MM.1S (cell line): ENCODE measurements around the gene FJX1.

Experiments used
- DNase-seq: peaks from one replicate; pipeline ENCODE4 v3.0.0-alpha.2; 2015
- H2AFZ ChIP-seq: fragments of 300-600 bp; sonication (generic); 2 replicates; pipeline ENCODE4 v1.6.0; 2016; ENCODE audit warnings: antibody characterized with exemption, low read length
- H3F3A ChIP-seq: fragments of 300-600 bp; sonication (generic); 2 replicates; pipeline ENCODE4 v1.6.1; 2016; ENCODE audit warnings: mild to moderate bottlenecking, antibody characterized with exemption, low read length, moderate library complexity, mixed read lengths; ENCODE audit not compliant: insufficient read depth
- H3K27ac ChIP-seq: fragments of 300-600 bp; sonication (generic); 2 replicates; pipeline ENCODE4 v1.5.1; 2016; ENCODE audit warnings: mild to moderate bottlenecking, low read length
- H3K27me3 ChIP-seq: fragments of 300-600 bp; sonication (generic); replicated peaks from 2 replicates; pipeline ENCODE4 v1.6.0; 2016; ENCODE audit warnings: low read length; ENCODE audit not compliant: insufficient read depth
- H3K36me3 ChIP-seq: fragments of 300-600 bp; sonication (generic); replicated peaks from 2 replicates; pipeline ENCODE4 v1.6.1; 2016; ENCODE audit warnings: mild to moderate bottlenecking, low read length, mixed read lengths; ENCODE audit not compliant: insufficient read depth
- H3K4me1 ChIP-seq: fragments of 300-600 bp; sonication (generic); 2 replicates; pipeline ENCODE4 v1.6.1; 2016; ENCODE audit warnings: low read length, mixed read lengths
- H3K4me2 ChIP-seq: fragments of 300-600 bp; sonication (generic); 2 replicates; pipeline ENCODE4 v1.6.0; 2016; ENCODE audit warnings: low read depth, low read length
- H3K4me3 ChIP-seq: fragments of 300-600 bp; sonication (generic); 2 replicates; pipeline ENCODE4 v1.5.1; 2016; ENCODE audit warnings: low read length, mixed read lengths
- H3K79me2 ChIP-seq: fragments of 300-600 bp; sonication (generic); 2 replicates; pipeline ENCODE4 v1.6.1; 2016; ENCODE audit warnings: mixed run types, low read length, mixed read lengths
- H3K9ac ChIP-seq: fragments of 300-600 bp; sonication (generic); 2 replicates; pipeline ENCODE4 v1.6.1; 2016; ENCODE audit warnings: low read length, mixed read lengths
- H3K9me2 ChIP-seq: fragments of 300-600 bp; sonication (generic); replicated peaks from 2 replicates; pipeline ENCODE4 v1.6.1; 2016; ENCODE audit warnings: mild to moderate bottlenecking, low read length, mixed read lengths; ENCODE audit not compliant: insufficient read depth
- H3K9me3 ChIP-seq: fragments of 300-600 bp; sonication (generic); replicated peaks from 2 replicates; pipeline ENCODE4 v1.6.1; 2016; ENCODE audit warnings: mild to moderate bottlenecking, low read length, mixed read lengths; ENCODE audit not compliant: insufficient read depth
- H4K20me1 ChIP-seq: fragments of 300-600 bp; sonication (generic); 2 replicates; pipeline ENCODE4 v1.6.1; 2016; ENCODE audit warnings: mild to moderate bottlenecking, low read length, moderate library complexity, mixed read lengths; ENCODE audit not compliant: insufficient read depth
- EZH2 ChIP-seq: fragments of 300-600 bp; sonication (generic); optimal IDR thresholded peaks from 2 replicates; pipeline ENCODE3; 2017; ENCODE audit warnings: low read depth, mild to moderate bottlenecking, antibody characterized with exemption, low read length, mixed read lengths
- EZH2phosphoT487 ChIP-seq: fragments of 300-600 bp; sonication (generic); IDR thresholded peaks from 2 replicates; pipeline ENCODE4 v1.6.1; 2018; ENCODE audit warnings: antibody characterized with exemption, low read length
- TF ChIP-seq, protein P1 (sequence below): fragments of 300-600 bp; sonication (generic); IDR thresholded peaks from 2 replicates; pipeline ENCODE4 v1.5.1; 2016; ENCODE audit warnings: antibody characterized with exemption, low read length, mixed read lengths

The FJX1 gene

DNA sequence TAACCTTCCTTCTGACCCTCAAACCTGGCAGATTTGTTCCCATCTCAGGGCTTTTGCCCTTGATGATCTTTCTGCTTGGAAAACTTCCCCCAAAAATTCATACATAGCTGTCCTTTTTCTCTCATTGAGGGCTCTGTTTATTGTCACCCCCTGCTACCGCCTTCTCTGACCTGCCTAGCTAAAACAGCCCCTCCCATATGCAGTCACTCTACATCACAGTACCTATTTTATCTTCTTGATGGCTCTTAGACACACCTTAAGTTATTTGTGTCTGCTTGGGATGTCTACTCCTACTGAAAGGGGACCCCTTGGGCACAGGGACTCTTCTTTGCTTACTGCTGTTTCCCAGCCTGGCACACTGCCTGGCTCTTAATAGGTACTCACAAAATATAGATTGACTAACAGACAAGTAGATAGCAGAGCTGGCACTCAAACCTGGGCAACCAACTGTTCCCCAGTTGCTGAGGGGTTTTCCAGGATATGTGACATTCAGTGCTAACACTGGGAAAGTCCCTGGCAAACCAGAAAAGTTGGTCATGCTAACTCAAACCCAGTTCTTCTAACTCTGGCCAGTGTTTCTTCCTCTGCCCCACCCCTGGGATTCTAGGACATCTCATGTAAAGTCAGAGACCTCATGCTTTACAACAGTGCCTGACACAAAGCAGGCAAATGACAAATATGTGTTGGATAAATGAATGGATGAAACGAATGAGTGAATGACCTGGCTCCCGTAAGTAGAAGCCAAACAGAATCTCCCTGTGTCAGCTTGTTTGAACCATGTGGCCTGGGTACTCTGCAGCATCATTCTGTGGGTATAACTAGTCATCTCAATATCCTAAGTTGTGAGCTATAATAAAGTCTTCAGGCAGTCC lies 19.8 kb upstream of the FJX1 start:
- Histone ChIP-seq H3K9me2 (no peaks in the 10 kb centered on the region), H3K79me2 (no peaks in the 10 kb centered on the region), H2AFZ (no peak overlapping the region), H3K9me3 (no peaks in the 10 kb centered on the region), H3K4me1 (peaks cover 3% of the 10 kb centered on the region; the same call in 1 of the 2 replicates), H3F3A (no peaks in the 10 kb centered on the region), H3K4me3 (no peak overlapping the region), H4K20me1 (no peaks in the 10 kb centered on the region), H3K9ac (no peak overlapping the region), H3K36me3 (no peaks in the 10 kb centered on the region), H3K27ac (no peak overlapping the region), H3K4me2 (no peak overlapping the region), H3K27me3 (no peaks in the 10 kb centered on the region)
- TF ChIP-seq EZH2 = no peak
- TF ChIP-seq, protein P1, sequence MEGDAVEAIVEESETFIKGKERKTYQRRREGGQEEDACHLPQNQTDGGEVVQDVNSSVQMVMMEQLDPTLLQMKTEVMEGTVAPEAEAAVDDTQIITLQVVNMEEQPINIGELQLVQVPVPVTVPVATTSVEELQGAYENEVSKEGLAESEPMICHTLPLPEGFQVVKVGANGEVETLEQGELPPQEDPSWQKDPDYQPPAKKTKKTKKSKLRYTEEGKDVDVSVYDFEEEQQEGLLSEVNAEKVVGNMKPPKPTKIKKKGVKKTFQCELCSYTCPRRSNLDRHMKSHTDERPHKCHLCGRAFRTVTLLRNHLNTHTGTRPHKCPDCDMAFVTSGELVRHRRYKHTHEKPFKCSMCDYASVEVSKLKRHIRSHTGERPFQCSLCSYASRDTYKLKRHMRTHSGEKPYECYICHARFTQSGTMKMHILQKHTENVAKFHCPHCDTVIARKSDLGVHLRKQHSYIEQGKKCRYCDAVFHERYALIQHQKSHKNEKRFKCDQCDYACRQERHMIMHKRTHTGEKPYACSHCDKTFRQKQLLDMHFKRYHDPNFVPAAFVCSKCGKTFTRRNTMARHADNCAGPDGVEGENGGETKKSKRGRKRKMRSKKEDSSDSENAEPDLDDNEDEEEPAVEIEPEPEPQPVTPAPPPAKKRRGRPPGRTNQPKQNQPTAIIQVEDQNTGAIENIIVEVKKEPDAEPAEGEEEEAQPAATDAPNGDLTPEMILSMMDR = no peak
- TF ChIP-seq EZH2phosphoT487 = no peak
- no peak for DNase-seq

DNA sequence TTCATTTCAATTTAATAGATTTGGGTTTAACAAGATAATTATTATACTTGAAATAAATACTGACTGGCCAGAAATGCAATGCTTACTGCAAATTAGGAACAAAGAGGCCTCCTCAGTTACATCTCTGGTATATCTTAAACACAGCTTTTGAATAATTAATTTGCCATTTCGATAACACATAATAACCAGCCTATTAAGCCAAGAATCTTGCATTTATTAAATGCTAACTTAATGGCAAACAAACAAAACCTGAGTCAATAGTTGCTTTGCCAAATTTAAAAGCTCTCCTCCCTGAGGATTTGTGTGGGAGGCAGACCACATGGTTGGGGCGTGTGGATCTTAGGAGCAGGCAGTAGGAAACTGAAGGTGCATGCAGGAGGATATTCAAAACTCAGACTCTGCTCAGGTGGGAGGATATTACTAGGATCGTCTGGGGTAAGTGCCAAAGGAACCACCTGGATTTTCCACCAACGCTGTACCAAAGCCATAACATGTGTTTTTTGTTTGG lies 17.9 kb upstream of the FJX1 start:
- Histone ChIP-seq H3K4me3 (no peak overlapping the region), H3K9me3 (no peaks in the 10 kb centered on the region), H3K9ac (no peak overlapping the region), H3K4me2 (no peak overlapping the region), H3K27me3 (no peaks in the 10 kb centered on the region), H2AFZ (no peak overlapping the region), H3K4me1 (peaks cover 3% of the 10 kb centered on the region; the same call in 1 of the 2 replicates), H3F3A (no peaks in the 10 kb centered on the region), H4K20me1 (no peaks in the 10 kb centered on the region), H3K36me3 (no peaks in the 10 kb centered on the region), H3K79me2 (no peaks in the 10 kb centered on the region), H3K27ac (no peak overlapping the region), H3K9me2 (no peaks in the 10 kb centered on the region)
- TF ChIP-seq, protein P1 = no peak
- TF ChIP-seq EZH2phosphoT487 (no peak), EZH2 (no peak)
- DNase-seq = no peak

GRCh38 chr11:35602160-35602793 lies 16.0 kb upstream of the FJX1 start:
- H3K4me1 ChIP-seq = peaks cover 3% of the 10 kb centered on the region; the same call in 1 of the 2 replicates

More at GRCh38 chr11:35602160-35602793, 16.0 kb upstream of the FJX1 start:
- Histone ChIP-seq H4K20me1 (no peaks in the 10 kb centered on the region), H3K79me2 (no peaks in the 10 kb centered on the region), H3K9me3 (no peaks in the 10 kb centered on the region), H3K9me2 (no peaks in the 10 kb centered on the region), H3K36me3 (no peaks in the 10 kb centered on the region), H3K4me3 (no peak overlapping the region), H3K4me2 (no peak overlapping the region), H3K27me3 (no peaks in the 10 kb centered on the region), H3K27ac (no peak overlapping the region), H3F3A (no peaks in the 10 kb centered on the region), H3K9ac (no peak overlapping the region), H2AFZ (no peak overlapping the region)
- TF ChIP-seq, protein P1 = no peak
- TF ChIP-seq EZH2 (no peak), EZH2phosphoT487 (no peak)
- DNase-seq = no peak
